Gastrocnemius medialis (tissue), 4 donors: ENCODE results near the gene MRPL43.

Source experiments
- POLR2A ChIP-seq, 2 donors: fragments of 450-650 bp; IDR thresholded peaks; one replicate each; pipeline ENCODE4 v1.6.1; 2017; ENCODE audit warnings: antibody characterized with exemption in 2 of 2, mild to moderate bottlenecking in 2 of 2, moderate library complexity in 2 of 2
- TF ChIP-seq, protein P1 (sequence below), 5 experiments: fragments of 450-650 bp in 3 of 5; fragments of 200-600 bp in 2 of 5; sonication (generic) in 2 of 5; IDR thresholded peaks in 4 of 5; conservative IDR thresholded peaks in 1 of 5; 1 replicate in 4 of 5; 2 replicates in 1 of 5; pipeline ENCODE4 v1.5.1; 2016 to 2019; ENCODE audit warnings: antibody characterized with exemption in 5 of 5, mild to moderate bottlenecking in 3 of 5, moderate library complexity in 3 of 5

DNA sequence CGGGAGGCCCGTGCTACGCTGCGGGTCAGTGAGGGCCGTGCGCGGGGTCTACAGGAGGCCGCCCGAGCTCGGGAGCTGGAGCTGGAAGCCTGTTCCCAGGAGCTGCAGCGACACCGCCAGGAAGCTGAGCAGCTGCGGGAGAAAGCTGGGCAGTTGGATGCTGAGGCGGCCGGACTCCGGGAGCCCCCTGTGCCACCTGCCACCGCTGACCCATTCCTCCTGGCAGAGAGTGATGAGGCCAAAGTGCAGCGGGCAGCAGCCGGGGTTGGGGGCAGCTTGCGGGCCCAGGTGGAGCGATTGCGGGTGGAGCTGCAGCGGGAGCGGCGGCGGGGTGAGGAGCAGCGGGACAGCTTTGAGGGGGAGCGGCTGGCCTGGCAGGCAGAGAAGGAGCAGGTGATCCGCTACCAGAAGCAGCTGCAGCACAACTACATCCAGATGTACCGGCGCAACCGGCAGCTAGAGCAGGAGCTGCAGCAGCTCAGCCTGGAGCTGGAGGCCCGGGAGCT lies 19.3 kb upstream of the MRPL43 start:
- TF ChIP-seq, protein P1, sequence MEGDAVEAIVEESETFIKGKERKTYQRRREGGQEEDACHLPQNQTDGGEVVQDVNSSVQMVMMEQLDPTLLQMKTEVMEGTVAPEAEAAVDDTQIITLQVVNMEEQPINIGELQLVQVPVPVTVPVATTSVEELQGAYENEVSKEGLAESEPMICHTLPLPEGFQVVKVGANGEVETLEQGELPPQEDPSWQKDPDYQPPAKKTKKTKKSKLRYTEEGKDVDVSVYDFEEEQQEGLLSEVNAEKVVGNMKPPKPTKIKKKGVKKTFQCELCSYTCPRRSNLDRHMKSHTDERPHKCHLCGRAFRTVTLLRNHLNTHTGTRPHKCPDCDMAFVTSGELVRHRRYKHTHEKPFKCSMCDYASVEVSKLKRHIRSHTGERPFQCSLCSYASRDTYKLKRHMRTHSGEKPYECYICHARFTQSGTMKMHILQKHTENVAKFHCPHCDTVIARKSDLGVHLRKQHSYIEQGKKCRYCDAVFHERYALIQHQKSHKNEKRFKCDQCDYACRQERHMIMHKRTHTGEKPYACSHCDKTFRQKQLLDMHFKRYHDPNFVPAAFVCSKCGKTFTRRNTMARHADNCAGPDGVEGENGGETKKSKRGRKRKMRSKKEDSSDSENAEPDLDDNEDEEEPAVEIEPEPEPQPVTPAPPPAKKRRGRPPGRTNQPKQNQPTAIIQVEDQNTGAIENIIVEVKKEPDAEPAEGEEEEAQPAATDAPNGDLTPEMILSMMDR (IDR thresholded peaks at IDR 0.05 in 4 of 5, conservative IDR thresholded peaks at IDR 0.05 in 1 of 5) = no peak
- TF ChIP-seq POLR2A (IDR thresholded peaks at IDR 0.05) = no peak
